Endothelial cell of umbilical vein (primary cell): Measurements from ENCODE around the gene FILIP1L. TPM values are rescaled to one million over a fixed set of nuclear protein-coding genes. Genes with fewer than 3 reads are reported as not detected.

Experiments
- BruUV-seq: library from RNA; stranded (reverse); fragments of 400-500 nt; replicated peaks from 2 replicates; lab custom pipeline; 2021; lab: Mats Ljungman, UMichigan
- CTCF ChIA-PET: fragments of 300-600, 350-600 bp; sonication (Branson Sonifier 250); formaldehyde crosslinking; loops from one replicate; lab custom pipeline; 2021; ENCODE audit warnings: antibody characterized with exemption, inconsistent platforms; lab: Charles Lee
- POLR2A ChIA-PET: fragments of 300-600, 350-600 bp; sonication (Branson Sonifier 250); formaldehyde crosslinking; loops from one replicate; lab custom pipeline; 2021; ENCODE audit warnings: antibody characterized with exemption, inconsistent platforms; lab: Charles Lee
- DNase-seq: peaks from one replicate; pipeline ENCODE4 v3.0.0-alpha.2; 2011; ENCODE audit warnings: low read depth, low spot score
- FAIRE-seq: peaks from 2 replicates; lab custom pipeline; 2011; peaks lifted over from hg19 to GRCh38; lab: Jason Lieb, UNC
- H2AFZ ChIP-seq: 2 replicates; pipeline ENCODE4 v1.6.0; 2012; ENCODE audit warnings: low read depth, low read length, control low read depth, inconsistent platforms
- H3K27ac ChIP-seq: 2 replicates; pipeline ENCODE4 v1.5.1; 2011; ENCODE audit warnings: low read depth, mild to moderate bottlenecking, control low read depth, low read length, moderate library complexity; ENCODE audit not compliant: insufficient read depth
- H3K27me3 ChIP-seq, 2 experiments: 2 replicates each; pipeline versions ENCODE4 v1.6.0 to v1.6.1; 2011; ENCODE audit warnings: low read length in 2 of 2, mixed read lengths in 1 of 2; ENCODE audit not compliant: control insufficient read depth in 2 of 2, insufficient read depth in 2 of 2
- H3K36me3 ChIP-seq, 2 experiments: 2 replicates in 1 of 2; 3 replicates in 1 of 2; pipeline ENCODE4 v1.5.1; 2011; ENCODE audit warnings: low read length in 2 of 2, mild to moderate bottlenecking in 1 of 2, moderate library complexity in 1 of 2; ENCODE audit not compliant: control insufficient read depth in 2 of 2, insufficient read depth in 2 of 2; ENCODE audit errors: extremely low read depth in 1 of 2
- H3K4me1 ChIP-seq: 3 replicates; pipeline ENCODE4 v1.5.1; 2011; ENCODE audit warnings: mild to moderate bottlenecking, low read length; ENCODE audit not compliant: control insufficient read depth, insufficient read depth; ENCODE audit errors: extremely low read depth
- H3K4me2 ChIP-seq: 2 replicates; pipeline ENCODE4 v1.6.1; 2011; ENCODE audit warnings: low read length, control low read depth, mixed read lengths; ENCODE audit not compliant: insufficient read depth
- H3K4me3 ChIP-seq, 3 experiments: fragments of 200-600 bp in 1 of 3; sonication (generic), shearing (Covaris generic) in 1 of 3; replicated peaks in 1 of 3; 2 replicates each; pipeline ENCODE4 v1.5.1; 2011 to 2016; ENCODE audit warnings: control low read depth in 3 of 3, low read length in 3 of 3, mild to moderate bottlenecking in 2 of 3, inconsistent platforms in 1 of 3, low read depth in 1 of 3, moderate library complexity in 1 of 3; ENCODE audit not compliant: insufficient read depth in 1 of 3
- H3K79me2 ChIP-seq: 2 replicates; pipeline ENCODE4 v1.6.0; 2012; ENCODE audit warnings: low read length, inconsistent platforms; ENCODE audit not compliant: control insufficient read depth, insufficient read depth
- H3K9ac ChIP-seq: replicated peaks from 2 replicates; pipeline ENCODE3; 2011; ENCODE audit warnings: low read length, control low read depth; ENCODE audit not compliant: insufficient read depth; ENCODE audit errors: extremely low read depth
- H3K9me1 ChIP-seq: replicated peaks from 3 replicates; pipeline ENCODE4 v1.6.0; 2011; ENCODE audit warnings: mild to moderate bottlenecking, low read length; ENCODE audit not compliant: control insufficient read depth, insufficient read depth; ENCODE audit errors: extremely low read depth
- H3K9me3 ChIP-seq: replicated peaks from 2 replicates; pipeline ENCODE4 v1.5.1; 2012; ENCODE audit warnings: low read length, inconsistent platforms; ENCODE audit not compliant: control insufficient read depth, insufficient read depth
- H4K20me1 ChIP-seq: replicated peaks from 2 replicates; pipeline ENCODE3; 2011; ENCODE audit warnings: mild to moderate bottlenecking, low read length; ENCODE audit not compliant: control insufficient read depth, insufficient read depth; ENCODE audit errors: extremely low read depth
- EZH2 ChIP-seq: IDR thresholded peaks from 2 replicates; pipeline ENCODE4 v1.6.1; 2012; ENCODE audit warnings: borderline replicate concordance, low read depth, mild to moderate bottlenecking, moderate library complexity, low read length, inconsistent platforms; ENCODE audit not compliant: severe bottlenecking
- FOS ChIP-seq: IDR thresholded peaks from 2 replicates; pipeline ENCODE4 v1.6.1; 2011; ENCODE audit warnings: mild to moderate bottlenecking, low read length, moderate library complexity, borderline replicate concordance; ENCODE audit not compliant: insufficient read depth
- GATA2 ChIP-seq: IDR thresholded peaks from 2 replicates; pipeline ENCODE4 v1.7.0; 2011; ENCODE audit warnings: low read depth, mild to moderate bottlenecking, moderate library complexity, mixed read lengths, low read length; ENCODE audit not compliant: insufficient read length, insufficient read depth
- JUN ChIP-seq: IDR thresholded peaks from 2 replicates; pipeline ENCODE4 v1.6.1; 2011; ENCODE audit warnings: borderline replicate concordance, low read depth; ENCODE audit not compliant: insufficient read length, insufficient read depth
- MAX ChIP-seq: IDR thresholded peaks from 2 replicates; pipeline ENCODE4 v1.6.1; 2011; ENCODE audit not compliant: insufficient read depth, insufficient read length
- MYC ChIP-seq: IDR thresholded peaks from one replicate; pipeline ENCODE4 v1.6.1; 2011; ENCODE audit warnings: mild to moderate bottlenecking, low read depth, low read length
- POLR2A ChIP-seq: IDR thresholded peaks from 2 replicates; pipeline ENCODE4 v1.6.1; 2012; ENCODE audit warnings: low read depth, mild to moderate bottlenecking, control low read depth, low read length
- POLR2AphosphoS5 ChIP-seq: IDR thresholded peaks from 2 replicates; pipeline ENCODE4 v1.6.1; 2012; ENCODE audit warnings: low read depth, mild to moderate bottlenecking, control low read depth, low read length, moderate library complexity; ENCODE audit not compliant: insufficient read depth
- dilution Hi-C: fragments of 300-500 bp; cut with MboI; formaldehyde crosslinking; loops from one replicate; pipeline ENCODE4 v1.15.0; 2019; ENCODE audit warnings: low sequenced_read_pairs; ENCODE audit not compliant: extremely low pct_ligation_motif_present
- intact Hi-C: fragments of 100-400 bp; cut with micrococcal nuclease; formaldehyde crosslinking; loops from one replicate; pipeline ENCODE4 v1.10.0; 2022
- polyA plus RNA-seq, 4 experiments: library from polyadenylated mRNA; depleted of rRNA in 3 of 4; stranded (reverse) in 3 of 4; unstranded in 1 of 4; fragments of >200 nt; gene quantifications; 2 replicates each; pipeline versions ENCODE4 v1.2.1 to v1.2.3, GENCODE V29; 2011 to 2012; ENCODE audit warnings: missing spikeins in 1 of 4
- total RNA-seq: library from RNA; stranded (reverse); gene quantifications from 2 replicates; pipeline ENCODE4 v1.2.3, GENCODE V29; 2021
- TF ChIP-seq, protein P1 (sequence below), 2 donors: IDR thresholded peaks; 1 replicate in 1 of 2; 2 replicates in 1 of 2; pipeline ENCODE4 v1.5.1; 2011; ENCODE audit warnings: low read length in 2 of 2, mild to moderate bottlenecking in 2 of 2, moderate library complexity in 2 of 2, control low read depth in 1 of 2, inconsistent platforms in 1 of 2, low read depth in 1 of 2; ENCODE audit not compliant: insufficient read depth in 1 of 2; ENCODE audit errors: extremely low read depth in 1 of 2

FILIP1L gene
- total and polyA plus RNA-seq, 2 donors (not counting 3 experiments of a cell fraction or from before 2014, with no cell fraction given): 26.0 to 29.9 TPM

DNA sequence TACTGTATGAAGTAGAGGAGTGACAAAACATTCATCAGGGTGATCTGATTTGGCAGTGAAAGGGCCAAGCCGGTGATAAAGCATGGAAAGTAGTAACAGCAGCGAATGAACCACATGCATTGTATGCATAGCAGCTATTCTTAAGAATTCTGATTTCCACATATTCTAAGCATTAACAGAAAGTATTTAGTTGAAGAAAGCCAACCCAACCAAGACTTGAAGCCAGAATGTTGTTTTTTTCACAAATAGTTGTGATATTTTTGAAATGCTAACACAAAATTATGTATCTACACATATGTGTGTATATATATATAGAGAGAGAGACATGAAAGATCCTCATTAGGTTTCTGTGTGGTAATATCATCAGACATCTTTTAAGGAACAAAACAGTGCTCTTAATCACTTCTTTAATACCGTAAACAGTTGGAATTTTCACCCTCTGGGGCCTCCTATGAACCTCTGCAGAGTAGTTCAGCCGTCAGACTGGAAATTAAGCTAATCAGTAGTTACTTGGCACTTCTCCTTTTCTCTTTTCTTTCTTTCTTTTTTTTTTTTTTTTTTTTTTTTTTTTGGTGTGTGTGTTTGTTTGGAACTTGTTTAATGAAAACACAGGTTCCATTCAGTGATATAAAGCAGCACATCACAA, 157.0 kb downstream of the FILIP1L start:
- no peak for FAIRE-seq
- H4K20me1 ChIP-seq: no peaks in the 10 kb centered on the region
- no peak overlapping the region for H3K27ac ChIP-seq
- H3K9ac ChIP-seq: no peak overlapping the region
- H3K36me3 ChIP-seq: no peaks in the 10 kb centered on the region
- intact Hi-C loops: no loop called here
- no peaks in the 10 kb centered on the region for H3K27me3 ChIP-seq
- ChIA-PET POLR2A (no interaction called here), CTCF (interaction anchor here (1.5 kb wide), 1 partner anchor 12 kb away, joined by 4 read pairs; no protein-coding TSS in a partner anchor)
- H2AFZ ChIP-seq: no peak overlapping the region
- no peaks in the 10 kb centered on the region for H3K9me3 ChIP-seq
- no peaks in the 10 kb centered on the region for H3K9me1 ChIP-seq
- no peaks in the 10 kb centered on the region for H3K79me2 ChIP-seq
- H3K4me1 ChIP-seq: peaks cover 4% of the 10 kb centered on the region
- no TSS peak for BruUV-seq
- H3K4me2 ChIP-seq: no peak overlapping the region
- dilution Hi-C loops: no loop called here
- DNase-seq: no peak
- TF ChIP-seq EZH2: no peak
- TF ChIP-seq MYC: no peak
- TF ChIP-seq MAX: no peak
- no peak for TF ChIP-seq FOS
- TF ChIP-seq, protein P1, sequence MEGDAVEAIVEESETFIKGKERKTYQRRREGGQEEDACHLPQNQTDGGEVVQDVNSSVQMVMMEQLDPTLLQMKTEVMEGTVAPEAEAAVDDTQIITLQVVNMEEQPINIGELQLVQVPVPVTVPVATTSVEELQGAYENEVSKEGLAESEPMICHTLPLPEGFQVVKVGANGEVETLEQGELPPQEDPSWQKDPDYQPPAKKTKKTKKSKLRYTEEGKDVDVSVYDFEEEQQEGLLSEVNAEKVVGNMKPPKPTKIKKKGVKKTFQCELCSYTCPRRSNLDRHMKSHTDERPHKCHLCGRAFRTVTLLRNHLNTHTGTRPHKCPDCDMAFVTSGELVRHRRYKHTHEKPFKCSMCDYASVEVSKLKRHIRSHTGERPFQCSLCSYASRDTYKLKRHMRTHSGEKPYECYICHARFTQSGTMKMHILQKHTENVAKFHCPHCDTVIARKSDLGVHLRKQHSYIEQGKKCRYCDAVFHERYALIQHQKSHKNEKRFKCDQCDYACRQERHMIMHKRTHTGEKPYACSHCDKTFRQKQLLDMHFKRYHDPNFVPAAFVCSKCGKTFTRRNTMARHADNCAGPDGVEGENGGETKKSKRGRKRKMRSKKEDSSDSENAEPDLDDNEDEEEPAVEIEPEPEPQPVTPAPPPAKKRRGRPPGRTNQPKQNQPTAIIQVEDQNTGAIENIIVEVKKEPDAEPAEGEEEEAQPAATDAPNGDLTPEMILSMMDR (IDR thresholded peaks at IDR 0.05; ENCODE audit: extremely low read depth in 1 of 2, insufficient read depth in 1 of 2, low read depth in 1 of 2, low read length in 2 of 2): no peak
- no peak for TF ChIP-seq GATA2
- TF ChIP-seq POLR2AphosphoS5: no peak
- no peak for TF ChIP-seq JUN
- no peak for TF ChIP-seq POLR2A
- no peak overlapping the region for H3K4me3 ChIP-seq
